Upper lobe of left lung (tissue), 4 donors: ENCODE data around the gene SDCBP2.

Experiments used
- CTCF ChIP-seq, 6 experiments: fragments of 450-650 bp in 4 of 6; fragments of 200-600 bp in 2 of 6; sonication (generic) in 2 of 6; IDR thresholded peaks; one replicate each; pipeline ENCODE4 v1.5.1; 2016 to 2019; ENCODE audit warnings: antibody characterized with exemption in 6 of 6
- EP300 ChIP-seq, 4 donors: sonication (generic); formaldehyde crosslinking; IDR thresholded peaks; one replicate each; pipeline ENCODE4 v1.5.1; 2017; ENCODE audit warnings: antibody characterized with exemption in 4 of 4, control low read depth in 2 of 4
- POLR2A ChIP-seq, 4 donors: fragments of 450-650 bp; IDR thresholded peaks; one replicate each; pipeline ENCODE4 v1.5.1; 2016 to 2017; ENCODE audit warnings: antibody characterized with exemption in 4 of 4, mild to moderate bottlenecking in 2 of 4
- POLR2AphosphoS5 ChIP-seq, 2 donors: sonication (generic); formaldehyde crosslinking; IDR thresholded peaks; one replicate each; pipeline ENCODE4 v1.5.1; 2017; ENCODE audit warnings: antibody characterized with exemption in 2 of 2

GRCh38 chr20:1293641-1294379 lies 35.1 kb downstream of the SDCBP2 start:
- no peak for TF ChIP-seq EP300 (IDR thresholded peaks at IDR 0.05)
- TF ChIP-seq POLR2AphosphoS5 (IDR thresholded peaks at IDR 0.05), result no peak
- TF ChIP-seq CTCF (IDR thresholded peaks at IDR 0.05), result no peak
- no peak for TF ChIP-seq POLR2A (IDR thresholded peaks at IDR 0.05)
